Neuronal stem cell (in vitro differentiated cells): ENCODE measurements around the gene FGFRL1.

ENCODE experiments used
- DNase-seq: peaks from one replicate; pipeline ENCODE4 v3.0.0-alpha.2; 2013; ENCODE audit warnings: low spot score
- H2AFZ ChIP-seq: one replicate; pipeline ENCODE4 v1.6.1; 2013; ENCODE audit warnings: mild to moderate bottlenecking, low read length, inconsistent platforms
- H2AK5ac ChIP-seq: 2 replicates; pipeline ENCODE4 v1.6.1; 2013; ENCODE audit warnings: low read depth, mild to moderate bottlenecking, inconsistent platforms, low read length, moderate library complexity, mixed read lengths
- H2BK120ac ChIP-seq: 2 replicates; pipeline ENCODE4 v1.6.1; 2013; ENCODE audit warnings: low read depth, mild to moderate bottlenecking, inconsistent platforms, low read length, moderate library complexity, mixed read lengths
- H2BK12ac ChIP-seq: one replicate; pipeline ENCODE4 v1.6.1; 2013; ENCODE audit warnings: low read length, inconsistent platforms
- H2BK15ac ChIP-seq: 2 replicates; pipeline ENCODE4 v1.6.1; 2013; ENCODE audit warnings: mild to moderate bottlenecking, low read length, inconsistent platforms, mixed read lengths
- H2BK5ac ChIP-seq: one replicate; pipeline ENCODE4 v1.6.1; 2013; ENCODE audit warnings: inconsistent platforms, mild to moderate bottlenecking, low read length, moderate library complexity
- H3K14ac ChIP-seq: one replicate; pipeline ENCODE4 v1.6.1; 2013; ENCODE audit warnings: low read length, inconsistent platforms
- H3K18ac ChIP-seq: 2 replicates; pipeline ENCODE4 v1.6.1; 2013; ENCODE audit warnings: low read length, inconsistent platforms
- H3K23ac ChIP-seq: 2 replicates; pipeline ENCODE4 v1.6.1; 2013; ENCODE audit warnings: low read depth, mild to moderate bottlenecking, mixed read lengths, low read length, inconsistent platforms; ENCODE audit not compliant: poor library complexity
- H3K27ac ChIP-seq: replicated peaks from 3 replicates; pipeline ENCODE4 v1.5.1; 2013; ENCODE audit warnings: low read length, inconsistent platforms
- H3K27me3 ChIP-seq, 3 experiments: 2 replicates each; pipeline ENCODE4 v1.6.1; 2013; ENCODE audit warnings: low read length in 3 of 3, mild to moderate bottlenecking in 2 of 3, inconsistent platforms in 1 of 3, low read depth in 1 of 3, mixed read lengths in 1 of 3, moderate library complexity in 1 of 3; ENCODE audit not compliant: control insufficient read depth in 3 of 3, insufficient read depth in 3 of 3
- H3K36me3 ChIP-seq, 2 donors: replicated peaks in 1 of 2; 2 replicates each; pipeline ENCODE4 v1.6.1; 2013; ENCODE audit warnings: low read length in 2 of 2; ENCODE audit not compliant: control insufficient read depth in 2 of 2, insufficient read depth in 2 of 2
- H3K4ac ChIP-seq: 2 replicates; pipeline ENCODE4 v1.6.1; 2013; ENCODE audit warnings: inconsistent platforms, mild to moderate bottlenecking, low read length, moderate library complexity
- H3K4me1 ChIP-seq, 2 donors: 1 replicate in 1 of 2; 2 replicates in 1 of 2; pipeline ENCODE4 v1.6.1; 2013; ENCODE audit warnings: low read length in 2 of 2, low read depth in 1 of 2; ENCODE audit not compliant: control insufficient read depth in 2 of 2, insufficient read depth in 1 of 2
- H3K4me2 ChIP-seq: one replicate; pipeline ENCODE4 v1.6.1; 2013; ENCODE audit warnings: mild to moderate bottlenecking, low read length, inconsistent platforms; ENCODE audit not compliant: insufficient read depth, poor library complexity, severe bottlenecking
- H3K4me3 ChIP-seq, 2 donors: 2 replicates each; pipeline ENCODE4 v1.5.1; 2013; ENCODE audit warnings: low read length in 2 of 2, mild to moderate bottlenecking in 2 of 2, inconsistent platforms in 1 of 2, moderate library complexity in 1 of 2
- H3K79me1 ChIP-seq: one replicate; pipeline ENCODE4 v1.6.1; 2013; ENCODE audit warnings: low read depth, mild to moderate bottlenecking, inconsistent platforms, low read length, moderate library complexity
- H3K9ac ChIP-seq: one replicate; pipeline ENCODE4 v1.6.1; 2013; ENCODE audit warnings: mild to moderate bottlenecking, low read depth, low read length, inconsistent platforms; ENCODE audit not compliant: poor library complexity
- H3K9me3 ChIP-seq, 2 donors: replicated peaks in 1 of 2; 2 replicates each; pipeline versions ENCODE3 to v1.6.1; 2013; ENCODE audit warnings: low read length in 2 of 2, mild to moderate bottlenecking in 2 of 2, inconsistent platforms in 1 of 2, low read depth in 1 of 2, mixed read lengths in 1 of 2, moderate library complexity in 1 of 2; ENCODE audit not compliant: control insufficient read depth in 2 of 2, insufficient read depth in 1 of 2
- H4K8ac ChIP-seq: one replicate; pipeline ENCODE4 v1.6.1; 2013; ENCODE audit warnings: low read depth, mild to moderate bottlenecking, inconsistent platforms, low read length, moderate library complexity
- H4K91ac ChIP-seq: one replicate; pipeline ENCODE4 v1.6.1; 2013; ENCODE audit warnings: low read length, low read depth, mild to moderate bottlenecking, inconsistent platforms; ENCODE audit not compliant: poor library complexity
- WGBS, 2 donors: extraction: QIAGEN DNeasy Blood & Tissue Kit; methylation state at CpG; one replicate each; pipeline ENCODE4 v1.1.7; 2013; ENCODE audit warnings: missing lambda C conversion rate in 2 of 2, mixed read lengths in 1 of 2; ENCODE audit not compliant: insufficient read length in 2 of 2, insufficient replicate concordance in 1 of 2; ENCODE audit errors: extremely low coverage in 2 of 2; 5-methylcytosine and 5-hydroxymethylcytosine counted together

Gene FGFRL1

DNA sequence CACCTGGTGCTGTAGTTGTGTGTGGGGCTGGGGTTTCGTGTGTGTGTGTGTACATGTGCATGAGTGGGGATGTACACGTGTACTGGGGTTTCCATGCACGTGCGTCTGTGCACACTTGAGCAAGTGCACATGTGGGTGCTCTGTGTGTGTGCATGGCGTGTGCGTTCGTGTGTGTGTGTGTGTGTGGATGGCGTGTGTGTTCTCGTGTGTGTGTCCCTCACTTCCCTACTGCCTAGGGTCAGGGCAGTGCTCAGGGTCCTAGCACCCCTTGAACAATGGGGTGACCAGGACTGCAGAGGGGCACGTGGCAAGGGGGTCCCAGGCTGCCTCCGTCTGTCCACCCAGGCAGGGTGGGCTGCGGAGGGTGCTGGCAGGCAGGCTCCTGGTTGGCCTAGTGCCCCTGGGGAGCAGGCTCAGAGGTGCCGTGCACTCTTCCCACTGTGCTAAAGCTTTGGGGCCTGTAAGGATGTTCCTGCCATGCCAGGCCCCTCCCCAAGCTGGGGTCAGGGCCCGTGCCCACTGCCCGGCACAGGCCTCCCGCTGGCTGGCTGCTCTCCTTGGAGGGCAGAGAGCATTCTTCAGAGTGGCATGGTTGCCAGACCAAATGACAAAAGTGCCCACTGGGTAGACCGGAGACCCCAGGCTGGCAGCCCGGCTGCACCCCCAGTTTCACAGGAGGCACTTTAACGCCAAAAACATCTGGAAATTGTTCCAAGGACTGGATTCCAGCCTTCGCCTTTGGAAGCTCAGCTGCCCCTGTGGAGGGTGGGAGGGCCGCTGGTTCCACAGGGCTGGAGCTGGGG is 29.1 kb downstream of the FGFRL1 start:
- Histone ChIP-seq H3K23ac (peak overlapping the region; percentile 87), H3K14ac (peak overlapping the region; percentile 89), H3K4me1 (peaks cover 60 to 69% of the 10 kb centered on the region in 2 donors), H3K9ac (peak overlapping the region; percentile 81), H4K91ac (peak overlapping the region; percentile 98), H3K36me3 (no peaks in the 10 kb centered on the region), H2AK5ac (peak overlapping the region; percentile 100), H2BK5ac (peak overlapping the region; percentile 99), H3K4me3 (peak overlapping the region in 1 of 2 donors; percentile 46), H3K79me1 (peaks cover 2% of the 10 kb centered on the region), H3K18ac (peak overlapping the region; percentile 97), H2BK15ac (peak overlapping the region; percentile 99), H3K4ac (peak overlapping the region; percentile 99), H3K27ac (peak overlapping the region; percentile 98), H2BK12ac (peak overlapping the region; percentile 100), H2BK120ac (peak overlapping the region; percentile 100), H3K27me3 (no peaks in the 10 kb centered on the region), H3K9me3 (no peaks in the 10 kb centered on the region), H2AFZ (peak overlapping the region; percentile 92), H3K4me2 (no peak overlapping the region), H4K8ac (peak overlapping the region; percentile 96)
- no peak for DNase-seq
- WGBS, 2 donors = no CpG with 5 or more reads among the region's 21 CpGs

DNA sequence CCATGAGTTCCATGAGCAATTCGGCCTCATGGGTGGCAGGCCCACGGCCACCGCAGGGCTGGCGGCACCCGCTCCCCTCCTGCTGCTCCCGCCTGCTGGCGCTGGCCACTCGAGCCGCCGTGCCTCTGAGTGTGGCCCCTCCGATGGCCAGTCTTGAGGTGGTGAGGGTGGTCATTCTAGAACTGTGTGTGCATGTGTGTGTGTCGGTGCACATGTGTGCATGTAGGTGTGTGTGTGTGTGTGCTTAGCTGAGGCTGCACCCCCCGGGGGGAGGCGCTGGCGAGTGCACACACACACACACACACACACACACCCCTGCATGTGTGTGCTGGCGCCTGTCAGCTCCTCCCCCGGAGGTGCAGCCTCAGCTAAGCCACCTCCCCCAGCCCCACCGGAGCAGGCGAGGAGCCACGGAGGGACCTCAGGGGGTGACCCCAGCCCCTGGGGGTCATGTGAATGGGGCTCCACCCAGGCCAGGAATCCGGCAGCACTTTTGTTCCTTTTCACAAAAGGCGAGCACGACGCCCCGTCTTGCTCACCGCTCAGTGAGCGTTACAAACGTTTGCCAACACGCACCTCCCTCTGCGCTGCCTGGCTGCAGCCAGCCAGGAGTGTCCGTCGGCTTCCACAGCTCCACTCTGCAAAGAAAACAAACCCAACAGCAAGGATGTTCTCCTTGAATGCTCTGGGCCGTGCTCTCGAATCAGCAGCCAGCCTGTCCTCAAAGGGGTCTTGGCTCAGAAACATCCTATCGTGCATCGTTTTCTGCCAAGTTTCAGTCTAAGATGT is 29.9 kb downstream of the FGFRL1 start:
- peak overlapping the region; percentile 98 for H3K18ac ChIP-seq
- H3K9ac ChIP-seq = peak overlapping the region; percentile 63
- H3K4me1 ChIP-seq = peaks cover 56 to 65% of the 10 kb centered on the region in 2 donors
- no peaks in the 10 kb centered on the region for H3K9me3 ChIP-seq
- H3K14ac ChIP-seq = peak overlapping the region; percentile 89
- DNase-seq = peak; percentile 82
- H3K79me1 ChIP-seq = peaks cover 2% of the 10 kb centered on the region
- peak overlapping the region in 1 of 2 donors; percentile 5 for H3K4me3 ChIP-seq
- peak overlapping the region; percentile 87 for H3K23ac ChIP-seq
- peak overlapping the region; percentile 89 for H4K91ac ChIP-seq
- peak overlapping the region; percentile 98 for H3K27ac ChIP-seq
- peak overlapping the region; percentile 100 for H2BK12ac ChIP-seq
- H3K4ac ChIP-seq = peak overlapping the region; percentile 99
- peak overlapping the region; percentile 92 for H2AFZ ChIP-seq
- H4K8ac ChIP-seq = peak overlapping the region; percentile 96
- peak overlapping the region; percentile 99 for H2BK15ac ChIP-seq
- H2BK5ac ChIP-seq = peak overlapping the region; percentile 99
- H3K4me2 ChIP-seq = peak overlapping the region; percentile 54
- peak overlapping the region; percentile 100 for H2BK120ac ChIP-seq
- no peaks in the 10 kb centered on the region for H3K27me3 ChIP-seq
- no CpG with 5 or more reads among the region's 36 CpGs for WGBS, 2 donors
- no peaks in the 10 kb centered on the region for H3K36me3 ChIP-seq
- peak overlapping the region; percentile 100 for H2AK5ac ChIP-seq

DNA sequence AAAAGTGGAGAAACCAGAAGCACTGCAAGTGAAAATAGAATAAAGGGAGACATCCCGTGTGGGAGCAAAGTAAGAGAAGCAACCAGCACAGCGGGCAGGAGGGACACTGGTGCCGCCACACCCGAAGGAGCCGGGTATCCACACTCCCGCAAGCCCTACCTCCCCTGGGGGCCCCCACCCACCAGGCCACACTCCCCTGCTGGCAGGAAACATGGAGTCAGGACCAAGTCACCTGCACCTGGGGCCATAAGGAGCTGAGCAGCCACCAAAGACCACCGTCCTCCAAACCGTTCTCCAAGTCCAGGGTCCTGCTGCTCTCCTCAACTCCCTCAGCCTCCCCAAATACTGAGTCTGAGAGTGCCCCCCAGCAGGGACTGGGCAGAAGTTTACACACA is 30.5 kb downstream of the FGFRL1 start:
- Histone ChIP-seq H4K8ac (peak overlapping the region; percentile 65), H4K91ac (peak overlapping the region; percentile 95), H3K23ac (peak overlapping the region; percentile 95), H3K14ac (peak overlapping the region; percentile 98), H3K18ac (peak overlapping the region; percentile 98), H2BK5ac (peak overlapping the region; percentile 99), H3K4me1 (peaks cover 50 to 61% of the 10 kb centered on the region in 2 donors), H2AK5ac (peak overlapping the region; percentile 100), H3K27ac (peak overlapping the region; percentile 98), H3K4ac (peak overlapping the region; percentile 89), H2AFZ (peak overlapping the region; percentile 92), H3K4me3 (peak overlapping the region in 1 of 2 donors; percentile 5), H3K9me3 (no peaks in the 10 kb centered on the region), H2BK12ac (peak overlapping the region; percentile 63), H3K27me3 (no peaks in the 10 kb centered on the region), H3K9ac (peak overlapping the region; percentile 70), H2BK120ac (peak overlapping the region; percentile 100), H3K79me1 (peaks cover 2% of the 10 kb centered on the region), H2BK15ac (peak overlapping the region; percentile 98), H3K36me3 (no peaks in the 10 kb centered on the region), H3K4me2 (peak overlapping the region; percentile 54)
- no peak for DNase-seq
- WGBS, 2 donors = no CpG with 5 or more reads among the region's 8 CpGs
